MG63 (cell line): ENCODE results near the gene TMOD1. TPM values are rescaled to one million over a fixed set of nuclear protein-coding genes. Genes with fewer than 3 reads are reported as not detected.

Experiments
- DNase-seq: peaks from one replicate; pipeline ENCODE4 v3.0.0-alpha.2; 2020
- H3K27me3 ChIP-seq: fragments of 250-450 bp; sonication (Bioruptor Pico); 2 replicates; pipeline ENCODE4 v1.5.1; 2020; ENCODE audit warnings: mild to moderate bottlenecking, moderate library complexity
- H3K36me3 ChIP-seq: fragments of 250-450 bp; sonication (Bioruptor Pico); 2 replicates; pipeline ENCODE4 v1.5.1; 2020; ENCODE audit warnings: mild to moderate bottlenecking, moderate library complexity
- H3K4me3 ChIP-seq: fragments of 250-450 bp; sonication (Bioruptor Pico); 2 replicates; pipeline ENCODE4 v1.5.1; 2020; ENCODE audit warnings: mild to moderate bottlenecking, moderate library complexity
- H3K9me3 ChIP-seq: fragments of 250-450 bp; sonication (Bioruptor Pico); 2 replicates; pipeline ENCODE4 v1.5.1; 2020; ENCODE audit warnings: mild to moderate bottlenecking, moderate library complexity
- total RNA-seq: library from RNA; depleted of rRNA; stranded (reverse); fragments of >200 nt; shearing (Covaris generic); gene quantifications from 2 replicates; pipeline ENCODE4 v1.2.3, GENCODE V29; 2014; ENCODE audit warnings: low replicate concordance

TMOD1 gene
- total RNA-seq, 1 experiment from 2014 or later = not detected

- no peak for DNase-seq
- no peaks in the 10 kb centered on the region for H3K9me3 ChIP-seq
- no peak overlapping the region for H3K4me3 ChIP-seq
- no peaks in the 10 kb centered on the region for H3K36me3 ChIP-seq
- H3K27me3 ChIP-seq = peaks cover 3% of the 10 kb centered on the region; the same call in 1 of the 2 replicates
Measured at GRCh38 chr9:97551308-97551707, 49.8 kb downstream of the TMOD1 start.

GRCh38 chr9:97553141-97553540 lies 51.7 kb downstream of the TMOD1 start:
- Histone ChIP-seq H3K4me3 (no peak overlapping the region), H3K9me3 (no peaks in the 10 kb centered on the region), H3K36me3 (no peaks in the 10 kb centered on the region), H3K27me3 (peaks cover 3% of the 10 kb centered on the region; the same call in 1 of the 2 replicates)
- no peak for DNase-seq

- Histone ChIP-seq H3K4me3 (no peak overlapping the region), H3K36me3 (no peaks in the 10 kb centered on the region), H3K9me3 (no peaks in the 10 kb centered on the region), H3K27me3 (peaks cover 3% of the 10 kb centered on the region; the same call in 1 of the 2 replicates)
- no peak for DNase-seq
Measured at GRCh38 chr9:97553841-97554240, 52.4 kb downstream of the TMOD1 start.

GRCh38 chr9:97554566-97555075 lies 53.2 kb downstream of the TMOD1 start:
- Histone ChIP-seq H3K36me3 (no peaks in the 10 kb centered on the region), H3K9me3 (no peaks in the 10 kb centered on the region), H3K4me3 (no peak overlapping the region), H3K27me3 (peaks cover 3% of the 10 kb centered on the region; the same call in 1 of the 2 replicates)
- no peak for DNase-seq

- no peaks in the 10 kb centered on the region for H3K36me3 ChIP-seq
- H3K27me3 ChIP-seq = peaks cover 3% of the 10 kb centered on the region; the same call in 1 of the 2 replicates
- DNase-seq = no peak
- H3K9me3 ChIP-seq = no peaks in the 10 kb centered on the region
- no peak overlapping the region for H3K4me3 ChIP-seq
Measured at GRCh38 chr9:97555164-97555563, 53.7 kb downstream of the TMOD1 start.

- Histone ChIP-seq H3K27me3 (peaks cover 3% of the 10 kb centered on the region; the same call in 1 of the 2 replicates), H3K4me3 (no peak overlapping the region), H3K9me3 (no peaks in the 10 kb centered on the region), H3K36me3 (no peaks in the 10 kb centered on the region)
- DNase-seq = no peak
Measured at GRCh38 chr9:97556036-97556720, 54.7 kb downstream of the TMOD1 start.

- Histone ChIP-seq H3K36me3 (no peaks in the 10 kb centered on the region), H3K9me3 (no peaks in the 10 kb centered on the region), H3K27me3 (peaks cover 3% of the 10 kb centered on the region; the same call in 1 of the 2 replicates), H3K4me3 (no peak overlapping the region)
- no peak for DNase-seq
Measured at GRCh38 chr9:97556721-97557605, 55.5 kb downstream of the TMOD1 start.

GRCh38 chr9:97557606-97558095 lies 56.2 kb downstream of the TMOD1 start:
- H3K36me3 ChIP-seq = no peaks in the 10 kb centered on the region
- no peak for DNase-seq
- peaks cover 2% of the 10 kb centered on the region; the same call in 1 of the 2 replicates for H3K27me3 ChIP-seq
- no peak overlapping the region for H3K4me3 ChIP-seq
- no peaks in the 10 kb centered on the region for H3K9me3 ChIP-seq

GRCh38 chr9:97558701-97559101 lies 57.2 kb downstream of the TMOD1 start:
- Histone ChIP-seq H3K4me3 (no peak overlapping the region), H3K36me3 (no peaks in the 10 kb centered on the region), H3K27me3 (no peaks in the 10 kb centered on the region), H3K9me3 (no peaks in the 10 kb centered on the region)
- no peak for DNase-seq

GRCh38 chr9:97559111-97559514 lies 57.6 kb downstream of the TMOD1 start:
- Histone ChIP-seq H3K4me3 (no peak overlapping the region), H3K36me3 (no peaks in the 10 kb centered on the region), H3K27me3 (no peaks in the 10 kb centered on the region), H3K9me3 (no peaks in the 10 kb centered on the region)
- DNase-seq = no peak

GRCh38 chr9:97560154-97560553 lies 58.7 kb downstream of the TMOD1 start:
- H3K27me3 ChIP-seq = no peaks in the 10 kb centered on the region
- H3K4me3 ChIP-seq = no peak overlapping the region
- DNase-seq = no peak
- no peaks in the 10 kb centered on the region for H3K36me3 ChIP-seq
- no peaks in the 10 kb centered on the region for H3K9me3 ChIP-seq

GRCh38 chr9:97560851-97561250 lies 59.4 kb downstream of the TMOD1 start:
- no peak overlapping the region for H3K4me3 ChIP-seq
- no peaks in the 10 kb centered on the region for H3K27me3 ChIP-seq
- H3K36me3 ChIP-seq = no peaks in the 10 kb centered on the region
- no peaks in the 10 kb centered on the region for H3K9me3 ChIP-seq
- no peak for DNase-seq

GRCh38 chr9:97561501-97561900 lies 60.0 kb downstream of the TMOD1 start:
- Histone ChIP-seq H3K4me3 (no peak overlapping the region), H3K27me3 (no peaks in the 10 kb centered on the region), H3K9me3 (no peaks in the 10 kb centered on the region), H3K36me3 (no peaks in the 10 kb centered on the region)
- no peak for DNase-seq

GRCh38 chr9:97562542-97562941 lies 61.1 kb downstream of the TMOD1 start:
- Histone ChIP-seq H3K36me3 (no peaks in the 10 kb centered on the region), H3K9me3 (no peaks in the 10 kb centered on the region), H3K27me3 (no peaks in the 10 kb centered on the region), H3K4me3 (no peak overlapping the region)
- DNase-seq = no peak

- H3K9me3 ChIP-seq = no peaks in the 10 kb centered on the region
- DNase-seq = peak; percentile 45
- no peak overlapping the region for H3K4me3 ChIP-seq
- no peaks in the 10 kb centered on the region for H3K36me3 ChIP-seq
- no peaks in the 10 kb centered on the region for H3K27me3 ChIP-seq
Measured at GRCh38 chr9:97563458-97564135, 62.1 kb downstream of the TMOD1 start.

- H3K36me3 ChIP-seq = no peaks in the 10 kb centered on the region
- DNase-seq = peak; percentile 43
- H3K9me3 ChIP-seq = no peaks in the 10 kb centered on the region
- no peak overlapping the region for H3K4me3 ChIP-seq
- H3K27me3 ChIP-seq = no peaks in the 10 kb centered on the region
Measured at GRCh38 chr9:97564291-97565175, 63.1 kb downstream of the TMOD1 start.
